Hepatocyte (in vitro differentiated cells): ENCODE measurements around the gene RREB1. TPM values are rescaled to one million over a fixed set of nuclear protein-coding genes. Genes with fewer than 3 reads are reported as not detected.

Experiments used
- DNase-seq: peaks from one replicate; pipeline ENCODE4 v3.0.0-alpha.2; 2016; ENCODE audit warnings: low spot score
- H2AFZ ChIP-seq: fragments of 200-600 bp; sonication (generic); 2 replicates; pipeline ENCODE4 v1.6.0; 2016; ENCODE audit warnings: antibody characterized with exemption, mild to moderate bottlenecking
- H3K27ac ChIP-seq: fragments of 200-600 bp; sonication (generic); 2 replicates; pipeline ENCODE4 v1.5.1; 2016; ENCODE audit warnings: mild to moderate bottlenecking
- H3K27me3 ChIP-seq: fragments of 200-600 bp; sonication (generic); 2 replicates; pipeline ENCODE4 v1.6.1; 2016
- H3K36me3 ChIP-seq: fragments of 200-600 bp; sonication (generic); replicated peaks from 2 replicates; pipeline ENCODE4 v1.5.1; 2016; ENCODE audit warnings: low read depth; ENCODE audit not compliant: insufficient read depth
- H3K4me1 ChIP-seq: fragments of 200-600 bp; sonication (generic); 2 replicates; pipeline ENCODE4 v1.5.1; 2016; ENCODE audit warnings: mild to moderate bottlenecking, moderate library complexity; ENCODE audit not compliant: insufficient read depth
- H3K4me2 ChIP-seq: fragments of 200-600 bp; sonication (generic); 2 replicates; pipeline ENCODE4 v1.6.0; 2016
- H3K4me3 ChIP-seq: fragments of 200-600 bp; sonication (generic); 2 replicates; pipeline ENCODE4 v1.5.1; 2016; ENCODE audit warnings: mild to moderate bottlenecking
- H3K79me2 ChIP-seq: fragments of 200-600 bp; sonication (generic); 2 replicates; pipeline ENCODE4 v1.6.0; 2017; ENCODE audit warnings: mild to moderate bottlenecking
- H3K9me2 ChIP-seq: fragments of 200-600 bp; sonication (generic); replicated peaks from 2 replicates; pipeline ENCODE4 v1.6.0; 2017; ENCODE audit warnings: mild to moderate bottlenecking; ENCODE audit not compliant: insufficient read depth
- H3K9me3 ChIP-seq: fragments of 200-600 bp; sonication (generic); 2 replicates; pipeline ENCODE4 v1.5.1; 2016; ENCODE audit warnings: low read depth, mild to moderate bottlenecking
- H4K20me1 ChIP-seq: fragments of 200-600 bp; sonication (generic); 2 replicates; pipeline ENCODE4 v1.6.0; 2016; ENCODE audit warnings: mild to moderate bottlenecking; ENCODE audit not compliant: insufficient read depth, poor library complexity, severe bottlenecking
- EZH2 ChIP-seq: fragments of 200-600 bp; sonication (generic); IDR thresholded peaks from 2 replicates; pipeline ENCODE4 v1.6.1; 2016; ENCODE audit warnings: antibody characterized with exemption, mild to moderate bottlenecking, borderline replicate concordance
- EZH2phosphoT487 ChIP-seq: fragments of 200-600 bp; sonication (generic); IDR thresholded peaks from one replicate; pipeline ENCODE4 v1.6.1; 2018; ENCODE audit warnings: antibody characterized with exemption, mild to moderate bottlenecking, low read depth, moderate library complexity; ENCODE audit not compliant: unreplicated experiment, severe bottlenecking
- WGBS: methylation state at CpG from one replicate; pipeline ENCODE4 v1.1.6; 2016; ENCODE audit warnings: low lambda C conversion rate; ENCODE audit errors: missing lambda C conversion rate; 5-methylcytosine and 5-hydroxymethylcytosine counted together
- polyA plus RNA-seq: library from polyadenylated mRNA; unstranded; fragments of >200 nt; fragmentation: Nextera tagmentation; extraction: Ambion mirVana; gene quantifications from 2 replicates; pipeline ENCODE4 v1.2.1, GENCODE V29; 2016
- total RNA-seq: library from RNA; depleted of rRNA; stranded (reverse); fragments of >200 nt; gene quantifications from 2 replicates; pipeline ENCODE4 v1.2.3, GENCODE V29; 2014
- TF ChIP-seq, protein P1 (sequence below): fragments of 200-600 bp; sonication (generic); IDR thresholded peaks from 2 replicates; pipeline ENCODE4 v1.5.1; 2016; ENCODE audit warnings: antibody characterized with exemption, mild to moderate bottlenecking; ENCODE audit not compliant: poor library complexity

The RREB1 gene
- total and polyA plus RNA-seq, 2 experiments from 2014 or later = 15.2 to 28.7 TPM

DNA sequence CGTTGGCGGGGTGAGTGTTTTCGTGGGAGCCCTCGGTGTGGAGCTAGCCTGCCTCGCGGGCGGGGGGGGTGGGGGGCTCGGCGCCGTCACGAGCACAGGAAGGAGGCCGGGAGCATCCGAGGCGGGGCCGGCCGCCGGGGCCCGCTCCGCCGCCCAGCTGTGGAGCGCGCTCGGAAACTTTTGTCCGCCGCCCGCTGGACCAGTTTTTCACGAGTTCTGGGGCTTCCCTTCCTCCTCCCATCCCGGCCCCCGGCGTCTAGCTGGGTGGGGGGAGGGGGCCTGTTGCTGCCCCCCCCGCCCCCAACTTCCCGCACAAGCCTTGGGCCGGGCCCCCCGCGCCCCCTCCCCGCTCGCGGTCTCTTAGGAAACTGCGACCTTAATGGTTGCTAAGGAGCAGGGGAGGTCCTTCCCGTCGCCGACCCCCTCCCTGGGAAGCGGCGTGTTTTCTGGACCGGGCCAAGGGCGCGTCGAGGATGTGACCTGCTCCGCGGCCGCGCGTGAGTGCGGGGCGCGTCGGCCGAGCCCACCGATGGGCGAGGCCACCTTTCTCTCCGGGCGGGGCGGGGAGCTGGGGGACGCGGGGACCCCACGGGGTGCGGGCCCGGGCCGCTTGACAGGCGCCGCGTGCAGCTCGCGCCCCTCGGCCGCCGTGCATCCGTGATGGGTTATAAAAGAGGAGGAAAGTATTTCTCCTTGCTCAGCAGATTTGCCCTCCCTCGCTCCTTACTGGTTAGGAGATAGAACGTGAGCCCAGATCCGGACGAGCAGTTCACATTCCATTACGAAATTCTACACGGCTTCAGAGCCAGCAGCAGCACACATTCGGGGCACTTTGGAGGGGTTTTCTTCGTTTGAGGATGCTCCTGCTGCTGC lies 1.4 kb downstream of the RREB1 start:
- Histone ChIP-seq H4K20me1 (peaks cover 39% of the 10 kb centered on the region), H3K9me3 (no peaks in the 10 kb centered on the region), H3K4me3 (peak overlapping the region; percentile 92), H3K36me3 (no peaks in the 10 kb centered on the region), H3K27ac (peak overlapping the region; percentile 98), H3K4me2 (peak overlapping the region; percentile 75), H3K79me2 (peaks cover 63% of the 10 kb centered on the region), H3K4me1 (peaks cover 30% of the 10 kb centered on the region), H3K27me3 (no peaks in the 10 kb centered on the region), H2AFZ (peak overlapping the region; percentile 48), H3K9me2 (no peaks in the 10 kb centered on the region)
- DNase-seq = peak; percentile 84
- TF ChIP-seq, protein P1, sequence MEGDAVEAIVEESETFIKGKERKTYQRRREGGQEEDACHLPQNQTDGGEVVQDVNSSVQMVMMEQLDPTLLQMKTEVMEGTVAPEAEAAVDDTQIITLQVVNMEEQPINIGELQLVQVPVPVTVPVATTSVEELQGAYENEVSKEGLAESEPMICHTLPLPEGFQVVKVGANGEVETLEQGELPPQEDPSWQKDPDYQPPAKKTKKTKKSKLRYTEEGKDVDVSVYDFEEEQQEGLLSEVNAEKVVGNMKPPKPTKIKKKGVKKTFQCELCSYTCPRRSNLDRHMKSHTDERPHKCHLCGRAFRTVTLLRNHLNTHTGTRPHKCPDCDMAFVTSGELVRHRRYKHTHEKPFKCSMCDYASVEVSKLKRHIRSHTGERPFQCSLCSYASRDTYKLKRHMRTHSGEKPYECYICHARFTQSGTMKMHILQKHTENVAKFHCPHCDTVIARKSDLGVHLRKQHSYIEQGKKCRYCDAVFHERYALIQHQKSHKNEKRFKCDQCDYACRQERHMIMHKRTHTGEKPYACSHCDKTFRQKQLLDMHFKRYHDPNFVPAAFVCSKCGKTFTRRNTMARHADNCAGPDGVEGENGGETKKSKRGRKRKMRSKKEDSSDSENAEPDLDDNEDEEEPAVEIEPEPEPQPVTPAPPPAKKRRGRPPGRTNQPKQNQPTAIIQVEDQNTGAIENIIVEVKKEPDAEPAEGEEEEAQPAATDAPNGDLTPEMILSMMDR = no peak
- TF ChIP-seq EZH2phosphoT487 = no peak
- no peak for TF ChIP-seq EZH2
- WGBS = 2% methylated on average over 21 of the region's 86 CpGs

DNA sequence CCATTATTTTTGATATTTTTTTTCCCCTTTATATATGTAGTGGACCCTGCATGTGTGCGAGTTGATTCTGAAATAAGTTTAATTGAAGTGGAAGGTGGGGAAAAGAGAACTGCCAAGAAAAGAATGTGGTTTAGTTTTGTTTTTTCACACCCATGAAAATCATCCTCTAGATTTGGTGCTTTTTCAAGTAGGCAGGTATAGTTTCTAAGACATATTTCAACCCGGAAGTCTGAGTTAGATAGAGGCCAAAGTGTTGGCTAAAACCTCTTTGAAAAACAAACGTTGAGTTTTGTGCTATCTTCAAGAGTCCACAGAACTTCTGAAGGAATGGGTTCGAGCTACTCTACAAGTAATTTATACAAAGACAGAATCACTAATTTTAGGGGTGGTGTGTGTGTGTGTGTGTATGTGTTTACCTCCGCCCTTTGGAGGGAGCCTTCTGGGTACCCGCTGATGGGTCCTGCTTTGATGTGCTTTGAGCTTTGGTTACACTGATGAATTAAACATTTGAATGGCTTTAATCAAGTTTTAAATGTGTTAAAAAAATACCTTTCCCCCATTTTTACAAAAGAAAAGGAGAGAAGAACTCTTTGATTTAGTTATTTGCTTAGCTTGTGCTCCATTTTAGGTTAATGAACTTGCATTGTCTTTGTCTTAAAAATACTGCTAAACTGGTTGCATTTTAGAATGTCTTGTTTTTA lies 2.5 kb downstream of the RREB1 start:
- WGBS = 57% methylated on average over 6 of the region's 6 CpGs
- H3K4me1 ChIP-seq = peaks cover 34% of the 10 kb centered on the region
- peak overlapping the region; percentile 92 for H3K4me3 ChIP-seq
- no peaks in the 10 kb centered on the region for H3K9me2 ChIP-seq
- H3K36me3 ChIP-seq = no peaks in the 10 kb centered on the region
- H4K20me1 ChIP-seq = peaks cover 49% of the 10 kb centered on the region
- H3K9me3 ChIP-seq = no peaks in the 10 kb centered on the region
- peak overlapping the region; percentile 75 for H3K4me2 ChIP-seq
- peak overlapping the region; percentile 98 for H3K27ac ChIP-seq
- H2AFZ ChIP-seq = no peak overlapping the region
- TF ChIP-seq EZH2phosphoT487 (no peak), EZH2 (no peak)
- TF ChIP-seq, protein P1 = no peak
- H3K79me2 ChIP-seq = peaks cover 74% of the 10 kb centered on the region
- no peak for DNase-seq
- no peaks in the 10 kb centered on the region for H3K27me3 ChIP-seq

DNA sequence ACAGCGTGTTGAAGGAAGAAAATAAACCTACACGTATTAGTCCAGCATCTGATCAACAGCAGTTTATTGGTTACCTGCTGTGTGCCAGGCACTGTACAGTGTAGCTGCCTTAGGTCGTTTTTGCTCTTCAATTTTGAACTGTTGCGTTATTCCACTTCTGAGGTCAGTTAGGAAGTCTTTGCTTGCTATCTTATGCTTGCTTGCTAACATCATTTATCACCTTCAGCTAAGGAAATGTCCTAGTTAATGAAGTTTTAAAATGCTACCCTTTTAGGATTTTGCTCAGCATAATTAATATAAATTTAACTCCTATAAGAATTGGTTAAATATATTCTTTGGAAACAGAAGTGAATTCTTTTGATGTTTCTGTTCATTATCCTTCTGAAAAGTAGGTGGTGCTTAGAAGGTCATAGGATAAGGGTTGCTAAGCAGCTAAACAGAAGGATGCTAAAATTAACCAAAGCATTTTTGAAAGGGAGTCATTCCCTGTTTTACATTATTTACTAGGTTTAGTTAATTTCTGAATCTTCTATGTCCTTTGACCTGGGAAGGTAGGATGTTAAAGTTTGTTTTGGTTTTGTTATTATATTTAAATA lies 3.4 kb downstream of the RREB1 start:
- WGBS = 80% methylated on average over 4 of the region's 4 CpGs
- TF ChIP-seq, protein P1 = no peak
- TF ChIP-seq EZH2phosphoT487 (no peak), EZH2 (no peak)
- Histone ChIP-seq H3K27me3 (no peaks in the 10 kb centered on the region), H3K4me1 (peaks cover 30% of the 10 kb centered on the region), H2AFZ (no peak overlapping the region), H3K79me2 (peaks cover 83% of the 10 kb centered on the region), H3K27ac (peak overlapping the region; percentile 98), H3K9me2 (no peaks in the 10 kb centered on the region), H3K36me3 (no peaks in the 10 kb centered on the region), H4K20me1 (peaks cover 58% of the 10 kb centered on the region), H3K9me3 (no peaks in the 10 kb centered on the region), H3K4me2 (peak overlapping the region; percentile 75), H3K4me3 (no peak overlapping the region)
- no peak for DNase-seq
